H1 (cell line): ENCODE measurements around the gene AFAP1L2. TPM values are rescaled to one million over a fixed set of nuclear protein-coding genes. Genes with fewer than 3 reads are reported as not detected.

ENCODE experiments used
- CTCF ChIA-PET: fragments of 300-600 bp; sonication (Branson Sonifier 250); formaldehyde crosslinking; loops from one replicate; lab custom pipeline; 2021; ENCODE audit not compliant: partially characterized antibody; lab: Charles Lee
- POLR2A ChIA-PET: fragments of 300-600 bp; sonication (Branson Sonifier 250); formaldehyde crosslinking; loops from one replicate; lab custom pipeline; 2021; ENCODE audit warnings: inconsistent platforms; ENCODE audit not compliant: partially characterized antibody; lab: Charles Lee
- DNase-seq, 2 experiments: peaks; one replicate each; pipeline versions ENCODE4 v3.0.0 to v3.0.0-alpha.2; 2010 to 2022; ENCODE audit warnings: low spot score in 2 of 2, low read depth in 1 of 2, mixed read lengths in 1 of 2
- FAIRE-seq: peaks from 2 replicates; lab custom pipeline; 2011; peaks lifted over from hg19 to GRCh38; lab: Jason Lieb, UNC
- H2AFZ ChIP-seq: 2 replicates; pipeline ENCODE4 v1.8.1; 2012; ENCODE audit warnings: low read length, inconsistent platforms
- H2AK5ac ChIP-seq: 2 replicates; pipeline ENCODE4 v1.6.1; 2013; ENCODE audit warnings: low read depth, low read length
- H2BK120ac ChIP-seq: replicated peaks from 2 replicates; pipeline ENCODE3; 2013; ENCODE audit warnings: low read depth, low read length, inconsistent platforms
- H2BK12ac ChIP-seq: 2 replicates; pipeline ENCODE4 v1.6.1; 2013; ENCODE audit warnings: low read depth, low read length
- H2BK15ac ChIP-seq: 2 replicates; pipeline ENCODE4 v1.6.1; 2013; ENCODE audit warnings: low read length
- H2BK20ac ChIP-seq: 2 replicates; pipeline ENCODE4 v1.6.1; 2013; ENCODE audit warnings: low read length
- H2BK5ac ChIP-seq: 2 replicates; pipeline ENCODE4 v1.6.1; 2013; ENCODE audit warnings: low read depth, low read length
- H3K14ac ChIP-seq: 2 replicates; pipeline ENCODE4 v1.6.1; 2013; ENCODE audit warnings: inconsistent platforms; ENCODE audit not compliant: insufficient read length
- H3K18ac ChIP-seq: 2 replicates; pipeline ENCODE4 v1.6.1; 2013; ENCODE audit warnings: low read length; ENCODE audit errors: extremely low read depth
- H3K23ac ChIP-seq: 2 replicates; pipeline ENCODE4 v1.6.1; 2013; ENCODE audit warnings: inconsistent platforms; ENCODE audit not compliant: insufficient read length
- H3K23me2 ChIP-seq: 2 replicates; pipeline ENCODE4 v1.6.1; 2013; ENCODE audit warnings: low read depth, low read length
- H3K27ac ChIP-seq: 2 replicates; pipeline ENCODE4 v1.6.1; 2011; ENCODE audit warnings: low read depth, low read length, inconsistent platforms
- H3K27me3 ChIP-seq, 4 experiments: replicated peaks in 1 of 4; 1 replicate in 1 of 4; 2 replicates in 3 of 4; pipeline versions ENCODE4 v1.6.1 to v1.8.1; 2011 to 2013; ENCODE audit warnings: low read length in 3 of 4, mild to moderate bottlenecking in 3 of 4, inconsistent platforms in 2 of 4, mixed read lengths in 2 of 4, moderate library complexity in 1 of 4; ENCODE audit not compliant: control insufficient read depth in 3 of 4, insufficient read depth in 3 of 4; ENCODE audit errors: extremely low read depth in 1 of 4
- H3K36me3 ChIP-seq, 4 experiments: 2 replicates each; pipeline versions ENCODE4 v1.6.1 to v1.8.1; 2011 to 2013; ENCODE audit warnings: mild to moderate bottlenecking in 4 of 4, low read length in 3 of 4, moderate library complexity in 2 of 4, control low read depth in 1 of 4, inconsistent platforms in 1 of 4; ENCODE audit not compliant: insufficient read depth in 4 of 4, control insufficient read depth in 2 of 4
- H3K4ac ChIP-seq: replicated peaks from 2 replicates; pipeline ENCODE3; 2013; ENCODE audit warnings: low read length, low read depth, mixed read lengths, inconsistent platforms; ENCODE audit not compliant: insufficient read length
- H3K4me1 ChIP-seq, 4 experiments: replicated peaks in 1 of 4; 1 replicate in 1 of 4; 2 replicates in 3 of 4; pipeline versions ENCODE4 v1.6.1 to v1.8.1; 2011 to 2013; ENCODE audit warnings: low read length in 3 of 4, inconsistent platforms in 2 of 4, mixed read lengths in 1 of 4; ENCODE audit not compliant: insufficient read depth in 4 of 4, control insufficient read depth in 3 of 4
- H3K4me2 ChIP-seq, 2 experiments: 2 replicates each; pipeline versions ENCODE4 v1.6.1 to v1.8.1; 2011 to 2013; ENCODE audit warnings: low read depth in 2 of 2, low read length in 2 of 2, control low read depth in 1 of 2, inconsistent platforms in 1 of 2, mild to moderate bottlenecking in 1 of 2; ENCODE audit not compliant: insufficient read depth in 1 of 2
- H3K4me3 ChIP-seq, 4 experiments: fragments of 200-600, 300-600 bp in 1 of 4; sonication (generic), shearing (Covaris generic), sonication (Bioruptor Twin) in 1 of 4; 2 replicates each; pipeline versions ENCODE4 v1.5.1 to v1.8.1; 2011 to 2016; ENCODE audit warnings: low read length in 4 of 4, low read depth in 3 of 4, control low read depth in 2 of 4, inconsistent platforms in 2 of 4, mild to moderate bottlenecking in 2 of 4, mixed read lengths in 1 of 4, moderate library complexity in 1 of 4; ENCODE audit not compliant: insufficient read depth in 2 of 4; ENCODE audit errors: extremely low read depth in 1 of 4
- H3K56ac ChIP-seq: replicated peaks from 2 replicates; pipeline ENCODE3; 2013; ENCODE audit warnings: low read depth, mild to moderate bottlenecking, mixed read lengths, low read length, inconsistent platforms; ENCODE audit not compliant: insufficient read length
- H3K79me1 ChIP-seq: 2 replicates; pipeline ENCODE4 v1.6.1; 2013; ENCODE audit warnings: low read depth, low read length, control low read depth
- H3K79me2 ChIP-seq, 2 experiments: 2 replicates each; pipeline versions ENCODE4 v1.6.1 to v1.8.1; 2012 to 2013; ENCODE audit warnings: low read length in 2 of 2, mild to moderate bottlenecking in 2 of 2, inconsistent platforms in 1 of 2; ENCODE audit not compliant: insufficient read depth in 2 of 2, control insufficient read depth in 1 of 2
- H3K9ac ChIP-seq, 4 experiments: replicated peaks in 1 of 4; 1 replicate in 1 of 4; 2 replicates in 3 of 4; pipeline versions ENCODE4 v1.6.1 to v1.8.1; 2011 to 2013; ENCODE audit warnings: low read depth in 3 of 4, low read length in 3 of 4, control low read depth in 2 of 4, mild to moderate bottlenecking in 2 of 4, moderate library complexity in 2 of 4, inconsistent platforms in 1 of 4; ENCODE audit errors: extremely low read depth in 1 of 4
- H3K9me3 ChIP-seq, 2 experiments: 2 replicates each; pipeline versions ENCODE4 v1.6.1 to v1.8.1; 2012 to 2013; ENCODE audit warnings: mild to moderate bottlenecking in 2 of 2, moderate library complexity in 2 of 2, control low read depth in 1 of 2, inconsistent platforms in 1 of 2, low read depth in 1 of 2, low read length in 1 of 2, mixed read lengths in 1 of 2; ENCODE audit not compliant: insufficient read depth in 2 of 2
- H4K20me1 ChIP-seq, 2 experiments: replicated peaks in 1 of 2; 2 replicates each; pipeline versions ENCODE3 to v1.8.1; 2011 to 2013; ENCODE audit warnings: inconsistent platforms in 2 of 2, low read length in 2 of 2, mild to moderate bottlenecking in 1 of 2; ENCODE audit not compliant: insufficient read depth in 2 of 2, control insufficient read depth in 1 of 2
- H4K5ac ChIP-seq: 2 replicates; pipeline ENCODE4 v1.6.1; 2013; ENCODE audit warnings: low read length, low read depth, mixed read lengths, inconsistent platforms; ENCODE audit not compliant: insufficient read length
- H4K8ac ChIP-seq: 2 replicates; pipeline ENCODE4 v1.8.0; 2013; ENCODE audit warnings: mild to moderate bottlenecking, moderate library complexity, low read length, inconsistent platforms; ENCODE audit not compliant: insufficient read depth; ENCODE audit errors: extremely low read depth
- H4K91ac ChIP-seq: replicated peaks from 2 replicates; pipeline ENCODE3; 2013; ENCODE audit warnings: low read length, mixed read lengths, inconsistent platforms; ENCODE audit not compliant: insufficient read length
- ATF2 ChIP-seq: IDR thresholded peaks from 2 replicates; pipeline ENCODE4 v1.6.1; 2012; ENCODE audit warnings: low read length, inconsistent platforms
- JUN ChIP-seq: IDR thresholded peaks from 2 replicates; pipeline ENCODE4 v1.6.1; 2011; ENCODE audit warnings: low read depth, mild to moderate bottlenecking, improper control_type of control experiment, low read length
- SAP30 ChIP-seq: fragments of 300-600 bp; sonication (generic); IDR thresholded peaks from 2 replicates; pipeline ENCODE4 v1.7.1; 2012; ENCODE audit warnings: low read length, moderate library complexity, mild to moderate bottlenecking, inconsistent platforms; ENCODE audit not compliant: insufficient read depth, insufficient replicate concordance
- SP2 ChIP-seq: IDR thresholded peaks from 2 replicates; pipeline ENCODE4 v1.6.1; 2012; ENCODE audit warnings: mild to moderate bottlenecking, low read length, inconsistent platforms
- WGBS, 2 experiments: shearing (Covaris generic) in 1 of 2; methylation state at CpG; one replicate each; pipeline versions ENCODE4 v1.1.6 to v1.1.7; 2013 to 2015; ENCODE audit warnings: low lambda C conversion rate in 2 of 2, mixed read lengths in 2 of 2, inconsistent platforms in 1 of 2, low coverage in 1 of 2, missing lambda C conversion rate in 1 of 2; ENCODE audit not compliant: insufficient replicate concordance in 2 of 2, insufficient coverage in 1 of 2, insufficient read length in 1 of 2; ENCODE audit errors: extremely low coverage in 1 of 2, missing lambda C conversion rate in 1 of 2; 5-methylcytosine and 5-hydroxymethylcytosine counted together
- polyA plus RNA-seq, 7 experiments: library from polyadenylated mRNA; depleted of rRNA in 3 of 7; stranded (reverse) in 5 of 7; unstranded in 2 of 7; fragments of >200 nt in 5 of 7; fragments of 200-250 nt in 2 of 7; gene quantifications; 1 replicate in 5 of 7; 2 replicates in 1 of 7; 4 replicates in 1 of 7; pipeline versions ENCODE4 v1.2.1 to v1.2.3, GENCODE V29; 2011 to 2013; ENCODE audit warnings: missing spikeins in 2 of 7, mixed read lengths in 2 of 7
- total RNA-seq: library from RNA; stranded (reverse); fragmentation: NEBNext Ultra II Directional; extraction: Animal tissue kit (Norgen Biotek cat#: 25700); gene quantifications from 2 replicates; pipeline ENCODE4 v1.2.1, GENCODE V29; 2021

AFAP1L2 gene
- total and polyA plus RNA-seq, 2 of the 8 experiments (the other 6 are each of a cell fraction or from before 2014, with no cell fraction given) = 3.9 to 6.4 TPM

- Histone ChIP-seq H3K23me2 (no peaks in the 10 kb centered on the region), H3K23ac (no peak overlapping the region), H2BK15ac (no peak overlapping the region), H3K4me2 (no peak overlapping the region), H2BK20ac (no peak overlapping the region), H2AFZ (no peak overlapping the region), H3K18ac (no peak overlapping the region), H3K4ac (no peak overlapping the region), H3K9ac (no peak overlapping the region), H3K4me1 (no peaks in the 10 kb centered on the region; a peak in 1 of 7 replicates), H3K56ac (no peak overlapping the region), H3K27me3 (no peaks in the 10 kb centered on the region; a peak in 1 of 7 replicates), H3K36me3 (no peaks in the 10 kb centered on the region), H2BK5ac (no peak overlapping the region), H3K27ac (no peak overlapping the region; the same call in 1 of the 2 replicates), H3K4me3 (no peak overlapping the region), H3K14ac (no peak overlapping the region), H4K5ac (no peak overlapping the region), H3K79me1 (no peaks in the 10 kb centered on the region), H4K91ac (no peak overlapping the region), H4K8ac (no peak overlapping the region), H4K20me1 (no peaks in the 10 kb centered on the region), H2AK5ac (no peak overlapping the region), H2BK120ac (no peak overlapping the region), H3K79me2 (no peaks in the 10 kb centered on the region), H2BK12ac (no peak overlapping the region), H3K9me3 (no peaks in the 10 kb centered on the region)
- DNase-seq (no peak), FAIRE-seq (no peak)
- ChIA-PET POLR2A (no interaction called here), CTCF (interaction anchor here (0.8 to 4.1 kb wide), 5 partner anchors 11 to 128 kb away, joined by 4 to 15 read pairs (median 6); partner anchors contain the start of gene AFAP1L2)
- WGBS, 2 experiments = 82% methylated on average over 4 of the region's 6 CpGs; no CpG with 5 or more reads in 1 of the 2 experiments
- TF ChIP-seq SP2 (no peak), JUN (no peak), SAP30 (no peak), ATF2 (no peak)
Measured at GRCh38 chr10:114276671-114277070, 127.6 kb downstream of the AFAP1L2 start.
